NAMALWA (cell line): ENCODE results near the gene CYP2D6.
A peak's percentile ranks its signal among the peaks of the same experiment; 100 is the strongest.
"Not testable (repeated sequence)": the region's sequence is repeated elsewhere in the genome, so short reads cannot be mapped to it uniquely, and the experiment has no call there.

ENCODE experiments used
- DNase-seq: peaks from one replicate; pipeline ENCODE4 v3.0.0-alpha.2; 2015; ENCODE audit warnings: low spot score

CYP2D6 gene

DNA sequence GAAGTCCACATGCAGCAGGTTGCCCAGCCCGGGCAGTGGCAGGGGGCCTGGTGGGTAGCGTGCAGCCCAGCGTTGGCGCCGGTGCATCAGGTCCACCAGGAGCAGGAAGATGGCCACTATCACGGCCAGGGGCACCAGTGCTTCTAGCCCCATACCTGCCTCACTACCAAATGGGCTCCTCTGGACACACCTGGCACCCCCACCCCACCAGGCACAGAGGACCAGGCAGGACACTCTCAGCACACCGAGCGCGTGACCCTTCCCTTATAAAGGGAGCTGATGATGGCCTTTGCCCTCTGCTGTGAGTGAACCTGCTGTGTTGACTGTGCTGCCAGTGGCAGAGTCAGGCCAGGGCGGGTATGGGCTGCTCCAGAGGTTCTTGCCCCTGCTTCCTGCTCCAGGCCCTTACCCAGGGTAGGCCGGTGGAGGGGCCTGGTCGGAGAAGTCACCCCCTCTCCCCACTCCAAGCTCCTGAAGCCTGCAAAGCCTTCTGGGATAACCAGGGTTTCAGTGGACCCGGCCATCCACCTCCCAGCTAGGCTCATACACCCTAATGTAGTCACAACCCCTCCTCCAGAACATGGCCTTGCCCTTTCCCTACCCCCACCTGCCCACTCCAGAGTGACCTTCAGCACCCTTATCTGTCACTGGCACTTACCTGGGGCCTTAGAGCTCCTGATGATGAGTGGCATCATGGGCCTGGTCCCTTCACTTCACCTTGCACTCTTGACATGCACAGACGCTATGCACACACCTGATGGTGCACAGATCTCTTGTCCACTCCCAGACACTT, at the start of gene CYP2D6:
CYP2D6 (minus strand) TSS at position 172 of the 793 bp plus-strand sequence; CDS start at position 153, 19 bp downstream.
- DNase-seq: not testable (repeated sequence)

DNA sequence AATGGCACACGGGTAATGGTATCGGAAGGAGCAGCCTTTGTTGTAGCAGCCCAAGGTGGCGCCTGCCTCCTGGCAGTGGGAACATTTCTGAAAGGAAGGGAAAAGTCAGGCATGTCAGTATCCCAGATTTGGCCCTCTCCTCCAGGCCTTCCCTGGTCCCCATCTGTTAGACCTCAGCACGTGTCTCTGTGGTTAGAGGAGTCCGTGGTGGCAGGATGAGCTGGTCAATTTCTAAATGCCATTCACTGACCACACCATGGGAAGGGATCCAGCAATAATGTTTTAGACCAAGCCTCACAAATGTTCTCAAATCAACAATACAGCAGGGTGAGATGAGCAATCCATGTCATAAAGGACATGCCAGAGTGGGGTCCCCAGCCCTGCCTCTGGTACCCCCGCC, 49.0 kb upstream of the CYP2D6 start:
- no peak for DNase-seq

DNA sequence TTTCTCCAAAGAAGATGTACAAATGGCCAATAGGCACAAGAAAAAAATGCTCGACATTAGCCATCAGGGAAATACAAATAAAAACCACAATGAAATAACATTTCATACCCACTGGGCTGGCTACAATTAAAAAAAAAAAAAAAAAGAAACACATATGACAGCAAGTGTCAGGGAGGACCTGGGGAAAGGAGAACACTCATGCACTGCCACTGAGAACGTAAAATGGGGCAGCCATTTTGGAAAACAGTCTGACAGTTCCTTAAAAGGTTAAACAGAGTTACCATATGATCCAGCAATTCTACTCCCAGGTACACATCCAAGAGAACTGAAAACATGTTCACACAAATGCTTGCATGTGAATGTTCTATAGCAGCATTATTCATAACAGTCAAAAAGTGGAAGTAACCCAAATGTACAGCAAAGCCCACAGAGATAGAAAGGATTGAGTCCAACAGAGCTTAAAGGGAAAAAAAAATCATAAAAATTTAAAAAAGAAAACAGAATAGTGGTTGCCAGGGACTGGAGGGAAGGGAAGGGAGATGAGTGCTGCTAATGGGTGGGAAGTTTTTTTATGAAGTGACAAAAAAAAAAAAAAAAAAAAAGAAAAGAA, 48.4 kb upstream of the CYP2D6 start:
- DNase-seq: no peak

- no peak for DNase-seq
Observed at GRCh38 chr22:42177891-42178336, 47.3 kb upstream of the CYP2D6 start.

DNA sequence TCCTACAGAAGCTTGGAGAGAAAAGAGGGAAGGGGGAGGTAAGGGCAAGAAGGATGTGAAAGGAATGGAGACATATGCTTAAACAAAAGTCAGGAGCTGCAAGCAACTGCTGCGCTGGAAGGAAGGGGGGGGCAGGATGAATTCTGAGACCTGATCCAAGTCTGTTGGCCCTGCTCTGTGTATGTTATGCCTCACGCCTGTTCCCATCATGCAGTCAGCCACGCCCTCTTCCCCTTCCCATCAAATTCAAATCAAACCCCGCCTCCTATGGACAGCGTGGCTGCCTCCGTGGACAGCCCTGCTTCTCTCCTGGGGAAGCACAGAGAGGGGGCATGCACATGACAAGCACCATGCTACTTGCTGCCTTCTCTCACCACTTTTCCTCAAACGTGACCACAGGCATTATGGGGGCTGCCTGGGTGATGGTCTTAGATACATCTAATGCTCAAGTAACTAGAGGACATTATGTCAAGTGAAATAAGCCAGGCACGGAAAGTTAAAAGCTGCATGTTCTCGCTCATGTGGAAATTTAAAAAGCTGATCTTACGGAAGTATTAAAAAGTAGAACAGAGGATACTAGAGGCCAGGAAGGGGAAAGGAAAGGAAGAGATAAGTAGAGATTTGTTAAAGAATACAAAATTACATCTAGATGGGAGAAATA, 45.8 kb upstream of the CYP2D6 start:
- DNase-seq: no peak

- peak; percentile 26 for DNase-seq
Observed at GRCh38 chr22:42174062-42174461, 43.5 kb upstream of the CYP2D6 start.

DNA sequence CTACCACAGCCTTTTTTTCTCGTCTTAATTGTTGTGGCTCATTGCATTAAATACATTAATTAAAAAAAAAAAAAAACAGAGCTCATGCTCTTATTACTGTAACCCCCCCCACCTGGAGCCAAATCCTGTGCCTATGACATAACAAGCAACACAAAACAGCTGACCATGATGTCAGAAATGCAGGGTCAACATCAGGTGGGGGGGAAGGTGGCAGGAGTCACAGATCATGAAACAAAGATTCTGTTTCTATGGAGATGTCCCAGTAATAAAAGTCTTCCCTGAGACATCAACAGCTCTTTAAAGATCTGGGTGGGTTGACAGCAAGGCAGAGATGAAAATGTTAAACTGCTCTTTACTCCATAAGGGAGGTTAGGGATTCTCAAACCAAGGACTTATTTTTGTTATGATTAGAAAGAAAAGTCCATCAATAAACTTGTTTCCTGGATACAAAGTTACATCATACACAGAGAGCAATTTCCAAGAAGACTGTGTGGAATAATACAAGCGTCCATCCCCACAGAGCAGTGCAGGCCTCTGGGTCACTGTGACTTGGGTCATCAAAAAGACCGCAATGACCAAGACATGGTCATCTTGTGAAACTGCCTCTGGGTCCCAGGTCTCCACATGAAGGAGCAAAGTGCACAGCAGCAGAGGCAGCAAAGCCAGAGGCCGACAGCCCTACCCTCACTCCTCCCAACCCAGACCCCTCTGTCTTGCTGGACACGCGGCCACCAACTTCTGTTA, 42.7 kb upstream of the CYP2D6 start:
- DNase-seq: no peak

GRCh38 chr22:42172773-42173172, 42.2 kb upstream of the CYP2D6 start:
- DNase-seq: no peak

- DNase-seq: peak; percentile 45
Observed at GRCh38 chr22:42171946-42172719, 41.5 kb upstream of the CYP2D6 start.

DNA sequence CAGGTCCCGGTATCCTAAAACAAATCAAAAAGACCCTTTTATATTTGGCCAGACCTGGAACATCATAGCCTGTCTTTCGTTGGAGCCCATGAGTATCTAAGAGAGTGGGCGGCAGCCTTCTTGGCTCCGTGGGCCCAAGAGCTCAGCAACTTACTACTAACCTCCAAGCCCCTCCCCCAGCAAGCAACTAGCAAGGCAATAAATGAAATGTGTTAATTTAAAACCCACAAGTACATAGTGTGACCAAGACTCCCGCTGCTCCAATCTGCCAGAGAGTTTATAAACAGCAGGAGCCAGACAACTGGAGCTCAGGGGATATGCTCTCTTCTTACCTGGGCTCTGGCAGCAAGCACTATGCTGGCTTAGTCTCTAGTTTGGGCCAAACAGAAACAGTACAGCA, 40.8 kb upstream of the CYP2D6 start:
- DNase-seq: no peak

- no peak for DNase-seq
Observed at GRCh38 chr22:42170946-42171345, 40.3 kb upstream of the CYP2D6 start.

DNA sequence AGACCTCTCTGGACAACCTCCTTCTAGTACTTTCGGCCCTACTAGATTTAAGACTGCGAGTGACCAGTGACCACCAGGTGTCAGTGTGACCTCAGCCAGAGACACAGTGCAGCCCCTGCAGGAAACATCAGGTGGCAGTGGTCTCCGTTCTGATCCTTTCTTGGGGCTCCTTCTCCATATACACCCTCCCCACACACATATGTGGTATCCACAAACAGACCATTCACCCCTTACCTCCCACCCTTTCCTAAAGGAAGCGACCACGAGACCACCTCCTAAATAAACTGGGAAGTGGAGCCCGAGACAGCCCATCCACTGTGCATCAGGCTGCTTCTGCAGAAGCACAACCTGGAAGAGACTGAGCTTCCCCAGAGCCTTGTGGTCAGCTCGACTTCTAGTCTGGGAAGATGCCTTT, 38.5 kb upstream of the CYP2D6 start:
- DNase-seq: peak; percentile 85

- DNase-seq: no peak
Observed at GRCh38 chr22:42168476-42168875, 37.9 kb upstream of the CYP2D6 start.

GRCh38 chr22:42167066-42167465, 36.5 kb upstream of the CYP2D6 start:
- no peak for DNase-seq

- DNase-seq: no peak
Observed at GRCh38 chr22:42164901-42165300, 34.3 kb upstream of the CYP2D6 start.

- DNase-seq: no peak
Observed at GRCh38 chr22:42163515-42163914, 32.9 kb upstream of the CYP2D6 start.

GRCh38 chr22:42162728-42163489, 32.3 kb upstream of the CYP2D6 start:
- DNase-seq: no peak

DNA sequence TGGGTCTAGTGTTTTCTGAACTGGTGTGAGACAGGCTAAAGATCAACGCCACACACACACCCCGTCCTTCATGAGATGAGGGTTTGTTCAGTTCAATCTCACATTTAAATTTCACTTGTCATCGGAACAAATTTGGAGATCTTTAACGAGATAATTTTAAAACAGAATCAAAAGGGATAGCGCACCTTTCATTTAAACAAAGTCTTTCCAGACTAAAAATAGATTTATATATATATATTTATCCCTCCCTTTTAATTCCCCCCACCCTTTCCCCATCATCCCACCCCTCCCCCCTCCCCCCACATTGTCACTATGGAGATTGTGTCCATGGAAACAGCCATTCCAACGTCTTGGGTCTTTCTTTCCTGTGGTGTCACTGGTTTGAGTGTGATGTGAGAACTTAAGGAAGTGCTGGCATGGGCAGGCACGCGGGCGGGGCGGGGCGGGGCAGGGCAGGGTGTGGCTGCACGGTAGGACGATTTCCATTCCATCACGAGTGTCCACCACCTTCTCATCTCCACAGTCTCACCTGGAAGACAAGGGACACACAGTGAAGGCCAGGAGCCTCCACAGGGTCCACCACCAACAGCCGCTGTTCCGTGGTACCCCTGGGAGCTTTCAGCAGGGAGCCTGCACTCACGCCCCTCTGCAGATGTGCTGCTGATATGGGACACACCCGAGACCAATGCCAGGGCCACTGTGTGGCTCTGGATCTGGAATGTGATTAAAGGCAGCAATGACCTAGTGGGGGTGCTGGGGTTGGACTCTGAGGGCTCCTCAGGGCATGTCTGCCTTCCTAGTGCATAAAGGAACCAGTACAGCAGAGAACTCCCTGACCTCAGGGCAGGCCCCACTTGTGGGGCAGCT, 30.5 kb upstream of the CYP2D6 start:
- no peak for DNase-seq

DNA sequence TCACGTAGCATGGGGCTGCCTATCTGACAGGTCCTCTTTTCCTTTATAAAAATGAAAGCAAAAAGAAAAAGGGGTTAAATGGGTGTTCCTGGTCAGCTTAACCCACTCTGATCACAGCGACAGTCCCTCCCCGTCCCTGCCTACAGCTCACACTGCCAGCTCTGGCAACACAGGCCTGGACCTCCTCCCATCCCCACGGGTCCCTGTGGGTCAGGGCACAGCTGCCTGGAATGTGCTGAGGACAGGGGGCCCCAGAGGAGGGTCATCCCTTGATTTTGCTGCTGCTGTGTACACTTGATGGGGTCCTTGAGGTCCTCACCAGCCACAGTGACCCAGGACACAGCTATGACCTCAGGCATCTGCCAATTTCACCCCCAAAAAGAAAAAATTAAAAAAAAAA, 29.6 kb upstream of the CYP2D6 start:
- DNase-seq: no peak
